Ishikawa (cell line): ENCODE measurements around the gene TEX54.

Experiments used
- CEBPB ChIP-seq: IDR thresholded peaks from 2 replicates; pipeline ENCODE4 v1.6.1; 2012
- CREB1 ChIP-seq: IDR thresholded peaks from 2 replicates; pipeline ENCODE4 v1.6.1; 2012; ENCODE audit warnings: low read depth
- EP300 ChIP-seq: IDR thresholded peaks from 2 replicates; pipeline ENCODE4 v1.6.1; 2012; ENCODE audit warnings: borderline replicate concordance
- NFIC ChIP-seq: IDR thresholded peaks from 2 replicates; pipeline ENCODE4 v1.6.1; 2012
- TAF1 ChIP-seq: IDR thresholded peaks from 2 replicates; pipeline ENCODE4 v1.6.1; 2012; ENCODE audit warnings: low read depth, mild to moderate bottlenecking
- TF ChIP-seq, protein P1 (sequence below): IDR thresholded peaks from 2 replicates; pipeline ENCODE4 v1.6.1; 2012; ENCODE audit warnings: low read depth, mild to moderate bottlenecking
- TF ChIP-seq, protein P2 (sequence below): IDR thresholded peaks from 2 replicates; pipeline ENCODE4 v1.6.1; 2012
- TF ChIP-seq, protein P3 (sequence below): IDR thresholded peaks from 2 replicates; pipeline ENCODE4 v1.6.1; 2012

DNA sequence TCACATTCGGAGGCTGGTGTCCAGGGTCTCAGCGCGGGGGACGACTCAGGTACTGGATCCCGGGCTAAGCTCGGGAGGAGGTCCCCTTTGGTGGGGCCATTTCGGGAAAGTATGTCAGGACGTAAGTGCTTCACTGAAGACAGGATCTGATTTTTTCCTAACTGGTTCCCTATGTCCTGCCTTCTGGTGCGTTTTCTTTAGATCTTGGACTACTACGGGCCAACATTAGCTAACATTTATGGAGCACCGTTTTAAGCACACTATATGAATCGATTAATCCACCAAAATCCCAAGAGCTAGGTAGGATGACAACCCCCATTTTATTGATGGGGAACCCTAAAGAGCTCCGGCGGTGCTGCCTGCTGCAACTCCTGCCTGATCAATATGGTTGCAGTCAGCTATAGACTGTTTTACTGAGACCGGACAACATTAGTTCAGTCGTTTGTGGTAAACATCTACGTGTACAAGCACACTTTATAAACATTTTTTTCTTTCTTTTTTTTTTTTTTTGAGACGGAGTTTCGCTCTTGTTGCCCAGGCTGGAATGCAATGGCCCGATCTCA is 23.8 kb upstream of the TEX54 start:
- TF ChIP-seq NFIC (no peak), EP300 (no peak), CEBPB (no peak), CREB1 (no peak), TAF1 (no peak)
- TF ChIP-seq, protein P1, sequence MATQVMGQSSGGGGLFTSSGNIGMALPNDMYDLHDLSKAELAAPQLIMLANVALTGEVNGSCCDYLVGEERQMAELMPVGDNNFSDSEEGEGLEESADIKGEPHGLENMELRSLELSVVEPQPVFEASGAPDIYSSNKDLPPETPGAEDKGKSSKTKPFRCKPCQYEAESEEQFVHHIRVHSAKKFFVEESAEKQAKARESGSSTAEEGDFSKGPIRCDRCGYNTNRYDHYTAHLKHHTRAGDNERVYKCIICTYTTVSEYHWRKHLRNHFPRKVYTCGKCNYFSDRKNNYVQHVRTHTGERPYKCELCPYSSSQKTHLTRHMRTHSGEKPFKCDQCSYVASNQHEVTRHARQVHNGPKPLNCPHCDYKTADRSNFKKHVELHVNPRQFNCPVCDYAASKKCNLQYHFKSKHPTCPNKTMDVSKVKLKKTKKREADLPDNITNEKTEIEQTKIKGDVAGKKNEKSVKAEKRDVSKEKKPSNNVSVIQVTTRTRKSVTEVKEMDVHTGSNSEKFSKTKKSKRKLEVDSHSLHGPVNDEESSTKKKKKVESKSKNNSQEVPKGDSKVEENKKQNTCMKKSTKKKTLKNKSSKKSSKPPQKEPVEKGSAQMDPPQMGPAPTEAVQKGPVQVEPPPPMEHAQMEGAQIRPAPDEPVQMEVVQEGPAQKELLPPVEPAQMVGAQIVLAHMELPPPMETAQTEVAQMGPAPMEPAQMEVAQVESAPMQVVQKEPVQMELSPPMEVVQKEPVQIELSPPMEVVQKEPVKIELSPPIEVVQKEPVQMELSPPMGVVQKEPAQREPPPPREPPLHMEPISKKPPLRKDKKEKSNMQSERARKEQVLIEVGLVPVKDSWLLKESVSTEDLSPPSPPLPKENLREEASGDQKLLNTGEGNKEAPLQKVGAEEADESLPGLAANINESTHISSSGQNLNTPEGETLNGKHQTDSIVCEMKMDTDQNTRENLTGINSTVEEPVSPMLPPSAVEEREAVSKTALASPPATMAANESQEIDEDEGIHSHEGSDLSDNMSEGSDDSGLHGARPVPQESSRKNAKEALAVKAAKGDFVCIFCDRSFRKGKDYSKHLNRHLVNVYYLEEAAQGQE = no peak
- TF ChIP-seq, protein P2, sequence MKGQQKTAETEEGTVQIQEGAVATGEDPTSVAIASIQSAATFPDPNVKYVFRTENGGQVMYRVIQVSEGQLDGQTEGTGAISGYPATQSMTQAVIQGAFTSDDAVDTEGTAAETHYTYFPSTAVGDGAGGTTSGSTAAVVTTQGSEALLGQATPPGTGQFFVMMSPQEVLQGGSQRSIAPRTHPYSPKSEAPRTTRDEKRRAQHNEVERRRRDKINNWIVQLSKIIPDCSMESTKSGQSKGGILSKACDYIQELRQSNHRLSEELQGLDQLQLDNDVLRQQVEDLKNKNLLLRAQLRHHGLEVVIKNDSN = no peak
- TF ChIP-seq, protein P3, sequence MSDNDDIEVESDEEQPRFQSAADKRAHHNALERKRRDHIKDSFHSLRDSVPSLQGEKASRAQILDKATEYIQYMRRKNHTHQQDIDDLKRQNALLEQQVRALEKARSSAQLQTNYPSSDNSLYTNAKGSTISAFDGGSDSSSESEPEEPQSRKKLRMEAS = no peak
